Measurements from ENCODE around the gene PERP.
"Not testable (repeated sequence)": the region's sequence is repeated elsewhere in the genome, so short reads cannot be mapped to it uniquely, and the experiment has no call there.

PERP gene

DNA sequence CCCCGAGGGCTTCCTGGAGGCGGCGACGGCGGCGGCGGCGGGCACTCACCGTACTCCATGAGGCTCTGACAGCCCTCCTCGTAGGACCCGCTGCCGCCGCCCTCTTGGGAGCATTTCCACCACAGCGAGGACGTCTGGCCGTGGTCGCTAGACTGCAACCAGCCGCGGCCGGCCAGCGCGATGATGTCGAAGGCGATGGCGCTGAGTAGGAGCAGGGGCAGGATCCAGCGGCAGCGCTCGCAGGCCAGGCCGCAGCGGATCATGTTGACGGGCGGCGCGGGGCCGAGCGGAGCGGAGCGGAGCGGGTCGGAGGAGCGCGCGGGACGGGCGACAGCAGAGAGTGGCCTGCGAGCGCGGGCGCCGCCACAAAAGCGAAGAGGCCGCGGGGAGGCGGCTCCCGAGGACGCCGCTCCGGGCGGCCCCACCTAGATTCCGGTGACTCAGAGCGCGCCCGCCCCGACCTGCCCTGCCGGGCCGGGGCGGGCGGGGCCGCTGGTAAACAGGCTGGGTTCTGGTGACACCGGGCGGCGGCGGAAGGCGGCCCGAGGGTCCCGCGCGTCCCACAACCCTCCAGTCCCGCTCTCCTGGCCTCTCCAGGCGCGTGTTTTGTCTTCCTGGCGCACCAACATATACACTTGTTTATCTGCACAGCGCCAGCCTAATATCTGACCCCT, at the start of gene PERP:
TSS of gene PERP (minus strand) at position 342 of the 674 bp plus-strand sequence. CDS start at position 263, 79 bp downstream.
- FAIRE-seq, result no peak

DNA sequence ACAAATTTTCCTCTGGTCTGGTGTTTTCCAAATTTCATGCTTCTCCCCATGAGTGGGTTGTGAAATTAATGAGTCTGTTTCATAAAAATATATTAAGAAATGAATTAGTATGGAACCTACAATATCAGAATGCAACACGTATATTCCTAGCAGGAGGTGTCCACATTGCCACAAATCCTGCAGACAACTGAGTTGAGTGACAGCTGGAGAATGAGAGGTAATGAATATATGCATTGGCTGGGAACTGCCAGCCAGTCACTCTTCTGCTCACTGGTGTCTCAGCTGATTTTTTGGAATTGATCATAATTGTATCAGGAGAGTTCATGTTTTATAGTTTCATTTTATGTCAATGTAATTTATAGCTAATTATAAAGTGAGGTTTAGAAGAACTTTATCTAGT, 48.2 kb upstream of the PERP start:
- FAIRE-seq, result no peak

DNA sequence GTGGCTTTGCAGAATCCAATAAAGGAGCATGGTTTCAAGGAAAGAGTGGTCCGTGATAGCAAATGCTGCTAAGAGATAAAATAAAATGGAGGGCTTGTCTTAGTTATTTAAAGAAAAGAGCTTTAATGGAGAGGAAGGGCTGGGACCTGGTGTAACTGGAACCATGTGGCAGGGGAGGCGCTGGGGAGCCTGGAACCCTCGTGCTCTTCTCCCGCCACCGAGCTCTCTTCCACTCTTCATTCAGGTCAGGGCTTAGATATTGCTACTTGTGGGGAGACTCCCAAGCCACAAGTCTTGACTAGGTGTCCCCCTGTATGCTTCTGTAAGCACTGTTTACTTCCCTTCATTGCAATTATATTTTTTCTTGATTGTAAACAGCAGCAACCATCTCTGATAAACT, 39.3 kb upstream of the PERP start:
- no peak for FAIRE-seq

- no peak for FAIRE-seq
Measured at GRCh38 chr6:138145402-138145801, 38.2 kb upstream of the PERP start.

- no peak for FAIRE-seq
Measured at GRCh38 chr6:138142806-138143205, 35.6 kb upstream of the PERP start.

- FAIRE-seq, result no peak
Measured at GRCh38 chr6:138129190-138129589, 22.0 kb upstream of the PERP start.

DNA sequence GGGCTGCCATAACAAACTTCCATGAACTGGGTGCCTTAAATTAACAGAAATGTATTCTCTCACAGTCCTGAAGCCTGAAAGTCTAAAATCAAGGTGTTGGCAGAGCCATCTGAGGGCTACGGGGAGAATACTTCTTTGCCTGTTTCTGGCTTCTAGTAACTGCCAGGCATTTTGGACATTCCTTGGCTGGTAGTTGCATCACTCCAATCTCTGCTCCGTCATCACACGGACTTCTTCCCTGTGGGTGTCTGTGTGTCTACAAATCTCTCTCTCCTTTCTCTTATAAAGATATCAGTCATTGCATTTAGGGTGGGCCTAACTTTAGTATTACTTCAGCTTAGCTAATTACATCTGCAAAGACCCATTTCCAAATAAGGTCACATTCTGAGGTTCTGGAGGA, 20.9 kb upstream of the PERP start:
- FAIRE-seq, result no peak

DNA sequence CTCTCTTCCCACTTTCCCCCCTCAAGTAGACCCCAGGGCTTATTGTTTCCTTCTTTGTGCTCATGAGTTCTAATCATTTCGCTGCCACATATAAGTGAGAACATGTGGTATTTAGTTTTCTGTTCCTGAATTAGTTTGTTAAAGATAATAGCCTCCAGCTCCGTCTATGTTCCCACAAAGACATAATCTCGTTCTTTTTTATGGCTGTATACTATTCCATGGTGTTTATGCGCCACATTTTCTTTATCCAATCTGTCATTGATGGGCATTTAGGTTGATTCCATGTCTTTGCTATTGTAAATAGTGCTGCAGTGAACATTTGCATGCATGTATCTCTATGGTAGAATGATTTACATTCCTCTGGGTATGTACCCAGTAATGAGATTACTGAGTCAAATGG, 16.9 kb upstream of the PERP start:
- no peak for FAIRE-seq

GRCh38 chr6:138119976-138120375, 12.8 kb upstream of the PERP start:
- FAIRE-seq, result no peak

- not testable (repeated sequence) for FAIRE-seq
Measured at GRCh38 chr6:138119229-138119628, 12.0 kb upstream of the PERP start.

GRCh38 chr6:138117376-138117914, 10.2 kb upstream of the PERP start:
- no peak for FAIRE-seq

DNA sequence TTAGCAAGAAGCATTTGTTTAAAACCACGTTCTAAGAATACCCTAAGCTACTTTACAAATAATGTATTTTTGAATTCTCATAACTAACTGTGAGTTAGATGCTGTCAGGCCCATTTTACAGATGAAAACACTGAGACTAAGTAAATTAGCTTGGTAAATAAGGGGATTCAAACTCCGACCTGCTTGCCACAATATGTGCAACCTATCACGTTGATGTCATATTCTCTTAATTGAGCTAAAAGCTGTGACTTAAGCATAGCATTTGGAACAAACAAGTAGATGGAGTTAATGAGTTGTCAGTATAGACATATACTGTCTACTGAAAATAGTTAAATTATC, 9.4 kb upstream of the PERP start:
- no peak for FAIRE-seq

- peak; percentile 10 for FAIRE-seq
Measured at GRCh38 chr6:138115877-138116660, 8.8 kb upstream of the PERP start.

- FAIRE-seq, result no peak
Measured at GRCh38 chr6:138115201-138115600, 8.0 kb upstream of the PERP start.

- no peak for FAIRE-seq
Measured at GRCh38 chr6:138113588-138114210, 6.5 kb upstream of the PERP start.

DNA sequence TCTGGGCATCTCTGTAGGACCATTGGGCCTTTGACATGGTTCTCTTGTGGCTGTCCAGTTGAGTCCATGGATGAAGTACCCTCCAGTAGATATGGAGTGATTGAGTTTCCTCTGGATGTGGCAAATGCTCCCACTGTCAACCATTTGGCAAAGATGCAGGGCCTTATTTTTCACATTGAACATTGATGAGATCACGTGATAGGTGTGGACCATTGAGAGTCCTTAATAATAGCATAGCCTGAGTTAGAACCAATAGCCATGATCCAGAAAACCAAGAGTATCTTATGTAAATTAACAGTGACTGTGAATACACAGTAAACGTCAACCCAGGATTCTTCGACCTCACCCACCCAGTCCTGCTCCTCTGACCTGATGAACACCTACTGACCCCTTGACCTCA, 3.0 kb upstream of the PERP start:
- no peak for FAIRE-seq

GRCh38 chr6:138109042-138109997, 2.1 kb upstream of the PERP start:
- peak; percentile 69 for FAIRE-seq

DNA sequence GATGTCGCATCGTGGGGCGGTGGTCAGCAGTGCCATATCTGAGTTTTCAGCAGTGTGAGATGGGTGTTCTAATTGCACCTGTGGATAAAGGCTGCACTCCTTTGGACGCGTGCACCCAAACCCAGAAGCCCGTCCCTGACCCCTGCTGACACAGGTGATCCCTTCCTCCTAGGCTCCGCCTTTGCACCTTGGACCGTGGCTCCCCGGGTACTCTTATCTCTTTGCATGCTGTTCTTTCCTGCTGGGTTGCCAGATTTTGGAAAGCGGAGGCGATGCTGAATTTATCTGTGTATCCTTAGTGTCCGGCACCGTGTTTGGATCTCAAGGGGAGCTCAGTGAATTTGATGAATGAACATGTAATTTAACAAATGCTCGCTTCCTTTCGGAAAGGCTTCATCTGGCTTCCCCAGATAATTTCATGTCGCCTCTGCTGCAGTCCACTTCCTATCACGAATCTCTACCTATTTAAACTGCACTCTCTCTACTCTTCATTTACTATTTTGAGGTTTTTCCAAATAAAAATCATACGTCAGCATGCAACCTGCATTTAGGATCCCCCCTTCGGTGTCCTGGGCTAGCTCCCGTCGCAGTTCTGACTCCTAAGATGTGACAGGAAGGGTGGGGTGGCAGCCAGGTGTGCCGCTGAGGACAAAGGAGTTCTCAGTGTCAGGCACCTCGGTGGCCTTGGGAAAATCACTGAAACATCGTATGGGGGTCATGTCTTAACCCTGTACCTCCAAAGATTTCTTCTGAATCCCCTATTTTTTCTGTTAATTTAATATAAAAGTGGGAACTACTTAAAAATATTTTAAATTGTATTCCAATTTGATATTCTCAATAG, 753 bp upstream of the PERP start:
- FAIRE-seq, result no peak

- FAIRE-seq, result no peak
Measured at GRCh38 chr6:138106665-138107077, 548 bp downstream of the PERP start.

DNA sequence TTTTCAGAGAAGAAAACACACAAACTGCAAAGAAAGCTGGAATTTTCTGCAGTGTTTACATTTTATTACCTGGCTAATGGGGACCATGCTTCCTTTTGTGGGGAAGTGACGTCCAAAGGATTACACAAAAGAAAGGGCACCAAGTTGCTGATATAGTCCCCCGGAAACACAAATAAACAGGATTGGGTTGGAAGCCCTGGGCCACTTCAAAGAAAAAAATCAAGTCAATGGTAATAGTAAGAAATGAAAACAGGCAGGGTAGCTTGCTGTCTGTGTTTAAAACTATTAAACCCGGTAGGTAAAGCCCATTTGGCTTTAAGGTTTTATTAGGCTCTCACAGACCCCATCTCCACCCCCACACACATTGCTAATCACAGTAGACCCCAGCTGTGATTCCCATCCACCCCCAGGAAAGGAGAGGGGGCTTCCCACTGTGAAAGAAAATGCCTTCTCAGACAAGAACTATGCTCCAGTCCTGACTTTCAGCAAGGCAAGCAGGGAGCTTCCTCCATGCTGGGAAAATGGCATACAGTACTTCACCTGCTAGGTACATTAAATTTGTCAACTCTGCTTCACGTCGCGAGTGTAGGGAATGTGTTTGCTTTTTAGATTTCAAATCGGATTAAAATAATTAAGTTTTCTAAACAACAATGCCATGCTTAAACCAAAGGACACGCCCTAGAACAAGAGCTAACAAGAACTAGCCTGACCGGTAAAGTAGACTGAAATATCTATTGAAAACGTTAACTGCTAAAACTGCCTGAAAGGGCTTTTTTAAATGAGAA, 1.1 kb downstream of the PERP start:
- FAIRE-seq, result no peak

DNA sequence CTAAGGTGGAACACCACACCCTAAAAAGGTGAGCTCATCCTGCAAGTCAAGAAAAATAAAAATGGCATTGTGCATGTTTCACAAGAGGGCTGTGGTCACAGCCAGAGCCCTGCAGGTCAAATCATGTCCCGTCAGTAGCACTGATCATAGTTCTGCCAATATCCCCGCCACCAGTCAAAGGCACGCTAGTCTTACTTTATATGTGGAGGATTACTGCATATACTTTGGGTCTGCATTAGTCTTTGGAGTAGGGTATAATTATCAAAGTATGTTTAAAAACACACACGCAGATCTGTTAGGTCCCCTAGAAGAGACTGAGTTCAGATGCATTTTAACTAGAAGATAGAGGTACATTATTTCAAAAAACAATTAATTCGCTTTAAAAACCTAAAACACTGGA, 1.8 kb downstream of the PERP start:
- no peak for FAIRE-seq
